ENCODE data around the gene NR3C2.
"Not testable (repeated sequence)": the region's sequence is repeated elsewhere in the genome, so short reads cannot be mapped to it uniquely, and the experiment has no call there.

NR3C2 gene

DNA sequence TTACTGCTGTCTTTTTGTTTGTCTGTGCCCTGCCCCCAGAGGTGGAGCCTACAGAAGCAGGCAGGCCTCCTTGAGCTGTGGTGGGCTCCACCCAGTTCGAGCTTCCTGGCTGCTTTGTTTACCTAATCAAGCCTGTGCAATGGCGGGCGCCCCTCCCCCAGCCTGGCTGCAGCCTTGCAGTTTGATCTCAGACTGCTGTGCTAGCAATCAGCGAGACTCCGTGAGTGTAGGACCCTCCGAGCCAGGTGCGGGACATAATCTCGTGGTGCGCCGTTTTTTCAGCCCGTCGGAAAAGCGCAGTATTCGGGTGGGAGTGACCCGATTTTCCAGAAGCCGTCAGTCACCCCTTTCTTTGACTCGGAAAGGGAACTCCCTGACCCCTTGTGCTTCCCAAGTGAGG, 118.9 kb downstream of the NR3C2 start:
- DNase-seq (ENCODE audit: insufficient read length, low spot score); FAIRE-seq: not testable (repeated sequence)

GRCh38 chr4:148315049-148315448, 127.2 kb downstream of the NR3C2 start:
- DNase-seq (ENCODE audit: insufficient read length, low spot score), result no peak
- FAIRE-seq, result no peak

DNA sequence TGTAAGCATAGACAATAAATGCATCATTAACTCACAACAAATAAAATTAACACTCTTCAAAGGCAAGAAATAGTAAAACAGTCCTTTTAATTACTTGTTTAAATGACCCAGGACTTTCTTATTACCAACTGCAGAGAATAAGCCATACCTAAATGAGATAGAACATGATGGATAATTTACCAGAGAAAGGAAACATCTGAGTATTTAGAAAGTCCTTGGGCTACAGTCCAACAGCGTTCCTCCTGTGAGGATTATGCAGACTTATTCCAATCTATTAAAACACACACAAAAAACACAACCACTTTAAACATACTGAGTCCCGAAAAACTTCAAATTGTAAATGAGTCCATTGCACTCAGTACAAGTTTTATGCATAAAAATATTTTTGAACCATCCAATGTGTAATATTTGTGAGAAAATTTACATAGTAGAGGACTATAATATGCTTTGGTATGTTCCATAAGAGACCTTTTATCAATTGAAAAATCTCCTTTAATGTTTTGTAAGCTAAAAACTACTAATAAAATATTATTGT, 129.2 kb downstream of the NR3C2 start:
- FAIRE-seq (no peak), DNase-seq (ENCODE audit: insufficient read length, low spot score) (no peak)

DNA sequence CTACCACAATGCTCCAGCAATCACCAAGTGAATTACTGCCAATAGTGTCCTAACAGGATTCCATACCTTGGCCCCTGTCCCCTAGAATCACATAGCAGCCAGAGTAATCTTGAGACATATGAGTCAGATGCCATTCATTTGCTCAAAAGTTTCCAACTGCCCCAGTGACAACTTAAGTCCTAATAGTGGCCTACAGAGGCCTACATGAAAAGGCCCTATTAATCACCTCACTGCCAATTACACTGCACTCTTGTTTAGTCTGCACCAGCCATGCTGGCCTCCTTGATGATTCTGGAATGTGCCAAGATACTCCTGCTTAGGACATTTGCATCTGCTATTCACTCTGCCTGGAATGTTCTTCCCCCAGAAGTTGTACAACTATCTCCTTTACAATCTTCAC, 130.7 kb downstream of the NR3C2 start:
- DNase-seq (ENCODE audit: insufficient read length, low spot score), result no peak
- no peak for FAIRE-seq

DNA sequence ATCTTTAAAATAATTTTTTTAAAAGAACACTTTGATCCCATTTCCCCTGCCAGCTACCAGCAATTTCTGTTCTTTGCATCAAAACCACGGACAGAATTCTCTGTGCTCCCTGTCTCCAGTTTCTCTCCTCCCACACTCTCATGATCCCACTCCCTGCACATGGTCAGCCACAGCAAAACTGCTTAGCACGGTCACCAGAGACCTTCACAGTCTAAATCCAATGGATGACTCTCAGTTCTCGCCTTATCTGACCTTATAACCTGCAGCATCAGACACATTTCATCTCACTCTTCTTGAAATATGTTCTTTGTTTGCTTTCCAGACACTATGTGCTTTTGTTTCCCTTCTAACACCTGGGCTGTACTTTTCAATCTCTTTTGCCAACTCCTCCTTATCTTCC, 131.5 kb downstream of the NR3C2 start:
- DNase-seq (ENCODE audit: insufficient read length, low spot score) (no peak), FAIRE-seq (no peak)

DNA sequence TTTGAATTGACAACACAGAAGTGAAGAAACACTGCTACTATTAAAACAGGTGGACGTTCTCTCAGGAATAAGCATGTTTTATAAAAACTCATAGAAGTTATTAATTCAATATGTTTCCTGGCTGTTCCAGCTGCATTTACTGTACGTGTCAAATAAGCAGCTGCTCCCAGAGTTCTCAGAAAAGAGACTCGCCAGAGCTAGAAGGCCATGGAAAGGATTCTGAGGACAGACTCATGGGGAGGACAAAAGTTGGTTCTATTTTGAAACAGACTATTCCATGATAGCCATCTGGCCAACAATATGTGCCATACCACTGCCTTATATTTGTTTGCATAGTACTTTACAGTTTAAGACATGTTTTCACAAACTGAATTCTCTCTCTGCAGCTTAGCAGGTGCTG, 136.5 kb downstream of the NR3C2 start:
- FAIRE-seq (no peak), DNase-seq (ENCODE audit: insufficient read length, low spot score) (no peak)

DNA sequence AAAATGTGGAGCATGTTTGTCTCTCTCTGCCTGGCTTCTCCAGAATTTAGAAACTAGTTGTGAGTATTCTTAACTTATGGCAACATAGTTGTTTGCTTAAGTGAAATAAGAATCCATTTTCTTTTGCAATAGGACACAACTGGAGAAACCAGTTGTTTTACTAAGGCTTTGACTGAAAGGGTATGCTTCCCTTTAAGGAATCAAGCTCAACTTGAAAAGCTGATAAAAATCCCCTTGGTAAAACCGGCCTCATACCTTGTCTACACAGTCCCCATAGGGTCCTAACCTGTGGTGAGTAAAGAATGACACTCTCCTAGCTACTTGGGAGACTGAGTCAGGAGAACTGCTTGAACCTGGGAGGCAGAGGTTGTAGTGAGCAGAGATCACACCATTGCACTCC, 139.8 kb downstream of the NR3C2 start:
- DNase-seq (ENCODE audit: insufficient read length, low spot score) (no peak), FAIRE-seq (no peak)

GRCh38 chr4:148300877-148301276, 141.3 kb downstream of the NR3C2 start:
- FAIRE-seq (no peak), DNase-seq (ENCODE audit: insufficient read length, low spot score) (no peak)

DNA sequence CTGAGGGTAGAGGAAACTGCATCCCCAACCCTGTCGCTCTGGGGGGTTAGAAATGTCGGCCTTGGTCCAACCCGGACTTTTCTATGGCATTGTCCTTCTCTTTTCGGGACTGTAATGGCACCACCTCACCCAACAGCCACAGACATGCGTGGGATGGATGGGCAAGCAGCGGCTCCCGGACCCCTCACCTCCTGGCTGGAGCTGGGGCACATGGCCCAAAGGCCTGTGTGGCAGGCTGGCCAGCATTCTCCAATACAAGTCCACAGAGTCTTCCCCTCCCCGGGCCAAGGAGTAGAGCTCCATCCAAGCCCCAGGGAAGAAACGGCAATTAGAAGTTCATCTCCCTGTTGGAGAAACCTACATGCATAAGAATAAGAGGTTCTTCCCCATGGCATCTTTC, 142.9 kb downstream of the NR3C2 start:
- no peak for DNase-seq (ENCODE audit: insufficient read length, low spot score)
- no peak for FAIRE-seq

- FAIRE-seq (no peak), DNase-seq (ENCODE audit: insufficient read length, low spot score) (no peak)
These were observed 145.7 kb downstream of the NR3C2 start for GRCh38 chr4:148296498-148296897.

DNA sequence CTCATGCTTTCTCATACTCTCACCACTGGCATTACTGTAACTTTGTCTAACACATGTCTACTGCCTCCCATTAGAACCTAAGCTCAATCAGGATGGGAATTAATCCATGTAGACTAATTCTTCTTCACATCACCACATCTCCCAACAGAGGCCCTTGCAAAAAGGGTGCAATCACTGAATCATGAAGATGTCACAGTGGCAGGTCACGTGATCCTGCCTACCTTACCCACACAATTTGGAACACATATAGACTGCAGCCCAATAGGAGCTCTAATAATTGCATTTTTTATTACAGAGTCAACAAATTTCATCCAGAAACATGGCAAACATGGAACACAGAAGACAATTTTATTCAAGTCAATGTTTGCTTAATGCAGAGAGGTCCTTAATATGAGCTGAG, 146.6 kb downstream of the NR3C2 start:
- DNase-seq (ENCODE audit: insufficient read length, low spot score) (no peak), FAIRE-seq (no peak)

DNA sequence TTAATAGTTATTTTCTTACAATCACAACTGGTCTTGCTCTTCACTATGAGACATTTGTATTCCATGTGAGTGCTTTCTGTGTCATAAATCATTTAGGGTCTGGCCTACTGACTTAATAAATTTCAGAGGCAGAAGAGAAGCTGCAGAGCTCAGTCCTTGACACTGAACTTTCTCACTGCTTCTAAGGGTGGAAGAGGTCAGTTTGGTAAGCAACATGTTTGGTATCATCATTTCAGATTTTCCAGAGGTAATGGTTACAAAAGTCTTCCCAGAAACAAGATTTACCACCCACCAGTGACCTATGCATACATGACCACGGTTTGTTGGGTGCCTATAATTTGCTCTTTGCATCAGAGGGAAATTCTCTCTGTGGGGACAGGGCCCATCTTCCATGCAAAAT, 148.6 kb downstream of the NR3C2 start:
- DNase-seq (ENCODE audit: insufficient read length, low spot score) (no peak), FAIRE-seq (no peak)

DNA sequence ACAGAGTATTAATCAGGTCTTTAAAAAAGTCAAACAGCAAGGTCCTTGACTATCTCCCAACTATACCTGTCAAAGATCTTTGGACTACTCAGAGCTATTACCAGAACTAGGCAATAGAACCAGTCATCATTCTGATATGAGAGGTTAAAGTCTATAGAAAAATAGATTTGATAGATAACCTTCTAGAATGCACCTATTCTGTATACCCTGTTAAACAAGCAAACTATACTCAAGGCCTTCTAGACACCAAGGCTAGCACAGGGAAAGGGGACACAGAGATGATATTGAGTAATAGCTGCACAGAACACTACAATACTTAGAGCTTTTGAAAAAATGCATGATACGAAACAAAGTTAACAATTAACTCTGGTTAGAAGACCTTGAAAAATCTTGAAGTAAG, 149.5 kb downstream of the NR3C2 start:
- DNase-seq (ENCODE audit: insufficient read length, low spot score) (no peak), FAIRE-seq (no peak)

DNA sequence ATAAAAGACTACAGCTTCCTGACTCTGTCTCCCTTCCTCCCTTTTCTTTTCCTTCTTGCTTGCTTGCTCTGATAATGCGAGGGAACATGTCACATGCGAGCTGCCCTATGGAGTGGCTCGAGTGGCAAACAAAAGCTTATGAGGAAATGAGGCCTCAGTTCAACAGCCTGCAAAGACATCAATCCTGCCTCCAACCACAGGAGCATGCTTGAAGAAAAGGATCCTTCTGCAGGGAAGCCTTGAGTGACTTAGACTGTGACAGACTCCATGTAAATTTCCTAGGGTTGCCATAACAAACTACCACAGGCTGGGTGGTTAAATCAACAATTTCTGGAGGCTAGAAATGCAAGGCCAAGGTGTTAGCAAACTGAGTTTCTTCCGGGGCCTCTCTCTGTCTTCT, 152.5 kb downstream of the NR3C2 start:
- FAIRE-seq (no peak), DNase-seq (ENCODE audit: insufficient read length, low spot score) (no peak)

DNA sequence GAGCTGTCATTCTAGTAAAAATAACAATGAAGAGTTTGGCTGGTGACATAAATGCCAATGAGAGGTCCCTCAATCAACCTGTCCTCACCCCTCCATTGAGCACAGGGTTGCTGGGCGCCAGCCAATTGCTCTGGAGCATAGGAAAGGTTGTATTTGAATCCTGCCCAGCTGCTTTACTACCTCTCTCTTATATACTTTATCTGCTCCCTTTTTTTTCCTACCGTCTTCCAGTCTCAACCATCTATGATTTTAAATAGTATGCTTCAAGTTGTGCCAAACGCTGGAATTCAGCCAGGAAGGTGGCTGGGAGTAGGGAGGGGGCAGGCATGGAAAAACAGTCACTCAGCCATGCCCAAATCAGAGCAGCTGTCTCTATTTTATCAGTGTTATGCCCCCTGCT, 153.8 kb downstream of the NR3C2 start:
- FAIRE-seq (no peak), DNase-seq (ENCODE audit: insufficient read length, low spot score) (no peak)

GRCh38 chr4:148287111-148287510, 155.1 kb downstream of the NR3C2 start:
- FAIRE-seq, result no peak

DNA sequence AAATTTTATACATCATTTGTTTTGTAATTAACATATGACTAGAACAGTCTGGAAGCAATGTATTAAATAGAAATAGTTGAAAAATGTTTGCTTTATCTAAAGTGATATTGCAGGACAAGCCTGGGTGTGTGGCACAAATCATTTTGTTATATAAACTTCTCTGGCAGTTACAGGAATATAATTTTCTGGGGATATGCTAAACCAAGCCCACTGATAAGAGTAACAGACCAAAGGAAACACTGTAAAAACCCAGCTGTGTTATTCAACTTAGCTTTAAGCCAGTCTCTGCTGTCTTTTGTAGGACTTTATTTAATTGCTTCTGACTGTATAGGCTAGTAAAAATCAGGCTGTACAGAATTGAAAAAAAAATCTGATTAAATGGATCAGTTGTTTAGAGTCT, 156.2 kb downstream of the NR3C2 start:
- no peak for DNase-seq (ENCODE audit: insufficient read length, low spot score)
- FAIRE-seq, result no peak

More at GRCh38 chr4:148287111-148287510, 155.1 kb downstream of the NR3C2 start:
- DNase-seq (ENCODE audit: insufficient read length, low spot score), result no peak

GRCh38 chr4:148283665-148284064, 158.5 kb downstream of the NR3C2 start:
- DNase-seq (ENCODE audit: insufficient read length, low spot score) (no peak), FAIRE-seq (no peak)

GRCh38 chr4:148278310-148278709, 163.9 kb downstream of the NR3C2 start:
- DNase-seq (ENCODE audit: insufficient read length, low spot score) (no peak), FAIRE-seq (no peak)

DNA sequence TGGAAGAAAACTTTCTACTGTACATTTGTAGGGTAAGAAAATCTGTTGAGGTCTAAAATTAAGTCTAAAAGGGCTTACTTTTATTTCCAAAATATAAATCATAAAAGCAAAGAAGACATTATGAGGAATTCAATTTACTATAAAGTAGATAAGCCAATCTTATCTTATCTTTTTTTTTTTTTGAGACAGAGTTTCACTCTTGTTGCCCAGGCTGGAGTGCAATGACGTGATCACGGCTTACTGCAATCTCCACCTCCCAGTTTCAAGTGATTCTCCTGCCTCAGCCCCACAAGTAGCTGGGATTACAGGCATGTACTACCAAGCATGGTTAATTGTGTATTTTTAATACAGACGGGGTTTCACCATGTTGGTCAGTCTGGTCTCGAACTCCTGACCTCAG, 166.9 kb downstream of the NR3C2 start:
- no peak for DNase-seq (ENCODE audit: insufficient read length, low spot score)

DNA sequence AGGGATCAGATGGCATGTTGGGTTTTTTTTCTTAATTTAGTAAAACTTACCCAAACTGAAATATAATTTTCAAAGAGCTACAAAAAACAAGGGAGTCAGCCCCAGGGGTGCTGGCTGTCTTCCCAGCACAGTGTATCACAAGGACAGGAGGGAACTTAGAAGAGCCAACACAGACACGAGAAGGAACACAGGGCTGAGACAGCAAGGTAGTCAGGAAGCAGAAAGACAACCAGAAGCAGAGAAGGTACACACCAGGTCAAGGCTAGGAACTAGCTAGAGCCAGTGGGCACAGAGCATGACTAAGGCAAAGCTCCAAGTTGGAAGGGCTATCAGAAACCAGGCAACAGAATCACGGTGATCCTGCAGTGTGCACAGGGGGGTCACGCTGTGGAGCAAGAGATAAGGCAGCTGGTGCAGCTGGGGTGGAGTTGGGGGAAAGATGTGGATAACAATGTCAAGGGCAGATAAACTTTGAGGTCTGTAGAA, 168.7 kb downstream of the NR3C2 start:
- DNase-seq (ENCODE audit: insufficient read length, low spot score) (no peak), FAIRE-seq (no peak)

More for the DNA sequence above, 166.9 kb downstream of the NR3C2 start:
- FAIRE-seq, result no peak

DNA sequence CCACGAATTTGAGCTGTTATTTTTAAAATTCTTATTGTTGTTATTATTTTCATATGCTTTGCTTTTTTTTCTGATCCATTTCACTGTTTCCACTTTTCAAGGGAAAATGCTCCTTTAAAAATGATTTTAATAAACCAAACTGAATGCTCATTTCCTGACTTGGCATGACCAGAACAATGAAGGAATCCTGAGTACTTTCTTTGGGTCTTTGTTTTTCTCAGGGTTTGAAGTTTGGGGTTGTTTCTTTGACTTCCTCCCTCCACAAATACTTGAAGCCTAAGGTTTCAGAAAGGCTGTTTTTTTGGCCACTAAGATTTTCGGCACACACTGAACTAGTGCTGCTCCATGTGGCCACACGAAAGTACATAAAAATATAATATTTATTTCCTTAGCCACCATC, 171.0 kb downstream of the NR3C2 start:
- DNase-seq (ENCODE audit: insufficient read length, low spot score), result no peak
- no peak for FAIRE-seq

DNA sequence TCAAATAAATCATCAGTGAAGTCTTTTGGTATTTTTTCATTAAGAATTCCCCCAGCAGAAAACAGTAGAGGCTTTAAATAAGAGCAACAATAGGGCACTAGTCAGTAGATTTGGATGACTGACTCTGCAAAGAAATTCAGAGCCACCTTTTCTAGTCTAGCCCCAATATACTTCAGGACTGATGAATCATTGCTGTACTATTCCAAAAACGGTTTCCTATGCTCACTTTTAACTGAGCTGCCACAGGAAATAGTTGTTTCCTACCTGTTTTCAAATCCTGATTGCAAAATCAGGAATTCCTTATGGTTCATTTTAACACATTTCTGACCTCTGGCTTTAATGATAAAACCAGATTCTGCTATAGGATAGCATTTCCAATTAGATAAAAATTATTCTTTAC, 171.6 kb downstream of the NR3C2 start:
- DNase-seq (ENCODE audit: insufficient read length, low spot score) (no peak), FAIRE-seq (no peak)
